Heart left ventricle (tissue), 16 donors: ENCODE results near the gene OR2D2. TPM values are rescaled to one million over a fixed set of nuclear protein-coding genes. Genes with fewer than 3 reads are reported as not detected.

Experiments
- ATAC-seq, 4 donors: fragments of 200-7000 bp; cut with Tn5 transposase; one replicate each; pipeline ENCODE4 v1.9.1; 2020 to 2022; ENCODE audit warnings: moderate library complexity in 4 of 4, mild to moderate bottlenecking in 3 of 4, moderate number of reproducible peaks in 1 of 4
- DNase-seq, 5 donors: peaks; one replicate each; pipeline ENCODE4 v3.0.0-alpha.2; 2020
- H3K27ac ChIP-seq, 12 donors: fragments of 200-600 bp; sonication (generic) in 4 of 12; one replicate each; pipeline versions ENCODE4 v1.5.0 to v1.8.0; 2016 to 2022; ENCODE audit warnings: mild to moderate bottlenecking in 2 of 12
- H3K27me3 ChIP-seq, 9 donors: fragments of 200-600 bp; sonication (generic) in 2 of 9; one replicate each; pipeline versions ENCODE4 v1.5.1 to v1.8.0; 2016 to 2022; ENCODE audit warnings: mild to moderate bottlenecking in 3 of 9
- H3K36me3 ChIP-seq, 9 donors: fragments of 200-600 bp; sonication (generic) in 2 of 9; one replicate each; pipeline versions ENCODE4 v1.5.0 to v1.8.0; 2018 to 2022; ENCODE audit warnings: mild to moderate bottlenecking in 2 of 9
- H3K4me1 ChIP-seq, 12 donors: fragments of 200-600 bp; sonication (generic) in 4 of 12; one replicate each; pipeline versions ENCODE4 v1.5.0 to v1.8.0; 2016 to 2022; ENCODE audit warnings: mild to moderate bottlenecking in 3 of 12
- H3K4me3 ChIP-seq, 12 donors: fragments of 200-600 bp; sonication (generic) in 4 of 12; one replicate each; pipeline versions ENCODE4 v1.5.0 to v1.8.0; 2017 to 2022; ENCODE audit warnings: mild to moderate bottlenecking in 9 of 12, moderate library complexity in 4 of 12
- H3K9me3 ChIP-seq, 12 donors: fragments of 200-600 bp; sonication (generic) in 4 of 12; one replicate each; pipeline versions ENCODE4 v1.5.0 to v1.8.0; 2016 to 2022; ENCODE audit warnings: mild to moderate bottlenecking in 1 of 12
- CTCF ChIP-seq, 12 donors: fragments of 200-600 bp; sonication (generic) in 4 of 12; IDR thresholded peaks; one replicate each; pipeline versions ENCODE4 v1.5.0 to v1.8.0; 2018 to 2022; ENCODE audit warnings: antibody characterized with exemption in 12 of 12, mild to moderate bottlenecking in 5 of 12
- POLR2A ChIP-seq, 2 donors: fragments of 450-650 bp; IDR thresholded peaks; one replicate each; pipeline ENCODE4 v1.6.1; 2017; ENCODE audit warnings: antibody characterized with exemption in 2 of 2, mild to moderate bottlenecking in 2 of 2, moderate library complexity in 2 of 2
- WGBS, 4 donors: extraction: QIAGEN DNeasy Blood & Tissue Kit in 2 of 4; methylation state at CpG; one replicate each; pipeline versions ENCODE4 v1.1.5 to v1.1.7; 2013 to 2018; 5-methylcytosine and 5-hydroxymethylcytosine counted together
- intact Hi-C, 10 donors: fragments of 100-400 bp; cut with DNase I; formaldehyde crosslinking; loops; one replicate each; pipeline versions ENCODE4 v1.11.1 to v1.14.2; 2022
- polyA plus RNA-seq, 2 donors: library from polyadenylated mRNA; stranded (reverse); fragments of 200-250 nt; gene quantifications; one replicate each; pipeline ENCODE4 v1.2.3, GENCODE V29; 2013
- total RNA-seq, 9 donors: library from RNA; depleted of rRNA in 2 of 9; stranded (reverse); fragments of >200 nt in 2 of 9; fragmentation: NEBNext Ultra II Directional in 3 of 9; extraction: Animal tissue kit (Norgen Biotek cat#: 25700) in 3 of 9; gene quantifications; one replicate each; pipeline versions ENCODE4 v1.1.0 to v1.2.4, GENCODE V29; 2016 to 2023
- donor health status: ischemic (EF 13 %, LVEDD 7.1; RV severe dilation, severe dysfunction).
- donor health status: healthy with polysubstance abuse.
- donor health status: DM: no; HTN: yes; CAD: no.
- donor health status: DM: no; HTN: no; CAD: no.
- donor health status: ischemic (EF 25% LVEDD 6.9; RV normal size, moderate dysfunction).
- donor health status: ischemic (EF 25% LVEDD 5.7; RV mildly dilated, moderate dysfunction).
- donor health status: healthy.
- donor health status: DM: yes; HTN: yes; CAD: no.
- donor health status: ischemic (EF 35%, LVEDD 5.7; RV mildly dilated, moderate dysfunction).
- donor health status: nonischemic (EF 11% LVEDD 7.7; RV severe dilation, severe dysfunction).
- donor health status: DM: yes; HTN: yes; CAD: no.
- donor health status: PGD.
- donor health status: ischemic (EF 29% LVEDD 5.4; RV normal size, mild dysfunction).
- donor health status: nonischemic (EF 23%, LVEDD 6.1; RV moderate dilation, normal function).

The OR2D2 gene
- total and polyA plus RNA-seq, 11 donors, result not detected

- Histone ChIP-seq H3K4me1 (no peaks in the 10 kb centered on the region), H3K9me3 (peaks cover 0 to 9% (median 0%) of the 10 kb centered on the region in 12 donors), H3K27ac (no peak within 1 kb of the TSS), H3K36me3 (no peaks in the 10 kb centered on the region), H3K4me3 (no peak within 1 kb of the TSS), H3K27me3 (peaks cover 0 to 4% (median 0%) of the 10 kb centered on the region in 9 donors)
- WGBS, 4 donors, result 68 to 76% (median 73%) methylated on average over 3 of the region's 3 CpGs
- ATAC-seq (no peak), DNase-seq (no peak)
- no peak for TF ChIP-seq POLR2A (IDR thresholded peaks at IDR 0.05)
- TF ChIP-seq CTCF (IDR thresholded peaks at IDR 0.05), result no peak
- intact Hi-C loops, result no loop called here
These were observed 46.9 kb downstream of the OR2D2 start, which contains the start of gene OR10A5 for GRCh38 chr11:6845383-6845782. Gene OR10A5, plus strand, starts transcription at chr11:6845683. Its CDS starts 0 bp downstream, at chr11:6845683.

- peaks cover 0 to 9% (median 0%) of the 10 kb centered on the region in 12 donors for H3K9me3 ChIP-seq
- H3K36me3 ChIP-seq, result no peaks in the 10 kb centered on the region
- peaks cover 0 to 4% (median 0%) of the 10 kb centered on the region in 9 donors for H3K27me3 ChIP-seq
- ATAC-seq (no peak), DNase-seq (no peak)
- 85 to 92% (median 88%) methylated on average over 5 of the region's 5 CpGs for WGBS, 4 donors
- H3K4me3 ChIP-seq, result no peak overlapping the region
- TF ChIP-seq POLR2A (IDR thresholded peaks at IDR 0.05) (no peak), CTCF (IDR thresholded peaks at IDR 0.05) (no peak)
- no peaks in the 10 kb centered on the region for H3K4me1 ChIP-seq
- H3K27ac ChIP-seq, result no peak overlapping the region
- intact Hi-C loops, result no loop called here
These were observed 47.9 kb downstream of the OR2D2 start for GRCh38 chr11:6844356-6844755.

- Histone ChIP-seq H3K36me3 (no peaks in the 10 kb centered on the region), H3K9me3 (peaks cover 0 to 9% (median 0%) of the 10 kb centered on the region in 12 donors), H3K4me1 (no peaks in the 10 kb centered on the region), H3K4me3 (no peak overlapping the region), H3K27ac (no peak overlapping the region), H3K27me3 (peaks cover 0 to 4% (median 0%) of the 10 kb centered on the region in 9 donors)
- TF ChIP-seq CTCF (IDR thresholded peaks at IDR 0.05) (no peak), POLR2A (IDR thresholded peaks at IDR 0.05) (no peak)
- ATAC-seq (no peak), DNase-seq (no peak)
- WGBS, 4 donors, result 53 to 61% (median 58%) methylated on average over 2 of the region's 2 CpGs
- intact Hi-C loops, result no loop called here
These were observed 48.6 kb downstream of the OR2D2 start for GRCh38 chr11:6843670-6844069.

GRCh38 chr11:6841694-6842093 is 50.6 kb downstream of the OR2D2 start:
- H3K9me3 ChIP-seq, result peaks cover 0 to 9% (median 0%) of the 10 kb centered on the region in 12 donors
- no peak for ATAC-seq
- intact Hi-C loops, result no loop called here
- no peaks in the 10 kb centered on the region for H3K4me1 ChIP-seq
- TF ChIP-seq CTCF (IDR thresholded peaks at IDR 0.05) (no peak), POLR2A (IDR thresholded peaks at IDR 0.05) (no peak)
- no peaks in the 10 kb centered on the region for H3K36me3 ChIP-seq
- H3K27me3 ChIP-seq, result peaks cover 0 to 3% (median 0%) of the 10 kb centered on the region in 9 donors
- H3K4me3 ChIP-seq, result no peak overlapping the region
- no peak overlapping the region for H3K27ac ChIP-seq
- DNase-seq, result no peak

Other genes with a start within 250 kb of the OR2D2 start
- 10 to 100 TPM in 6 of 9 donors, 1 to 10 TPM in 3; 5.5 to 19.6 (median 11.4) TPM for gene DCHS1, start 236.7 kb downstream of the OR2D2 start, total RNA-seq
- 1 to 10 TPM; 3.6 to 6.6 TPM for gene DCHS1, start 236.7 kb downstream of the OR2D2 start, polyA plus RNA-seq
- gene MRPL17, start 209.2 kb downstream of the OR2D2 start, total RNA-seq, result 10 to 100 TPM; 31.0 to 58.0 (median 47.7) TPM
- 10 to 100 TPM; 56.8 to 70.9 TPM for gene MRPL17, start 209.2 kb downstream of the OR2D2 start, polyA plus RNA-seq
- not detected for gene OR2AG2, start 120.5 kb downstream of the OR2D2 start, total RNA-seq
- gene OR2AG2, start 120.5 kb downstream of the OR2D2 start, polyA plus RNA-seq, result under 1 TPM in 1 of 2 donors, not detected in 1; 0.01 TPM
- gene OR2AG1, start 109.5 kb downstream of the OR2D2 start, total RNA-seq, result not detected
- gene OR2AG1, start 109.5 kb downstream of the OR2D2 start, polyA plus RNA-seq, result not detected
- gene OR6A2, start 92.8 kb downstream of the OR2D2 start, total RNA-seq, result under 1 TPM in 1 of 9 donors, not detected in 8; 0.29 TPM
- gene OR6A2, start 92.8 kb downstream of the OR2D2 start, polyA plus RNA-seq, result not detected
- not detected for gene OR10A5, start 46.8 kb downstream of the OR2D2 start, total RNA-seq
- not detected for gene OR10A5, start 46.8 kb downstream of the OR2D2 start, polyA plus RNA-seq
- not detected for gene OR10A2, start 29.4 kb downstream of the OR2D2 start, total RNA-seq
- gene OR10A2, start 29.4 kb downstream of the OR2D2 start, polyA plus RNA-seq, result not detected
- gene OR10A4, start 15.9 kb downstream of the OR2D2 start, total RNA-seq, result not detected
- not detected for gene OR10A4, start 15.9 kb downstream of the OR2D2 start, polyA plus RNA-seq
- gene OR2D3, start 28.5 kb upstream of the OR2D2 start, total RNA-seq, result not detected
- gene OR2D3, start 28.5 kb upstream of the OR2D2 start, polyA plus RNA-seq, result not detected
- under 1 TPM in 6 of 9 donors, not detected in 3; 0.13 to 0.72 (median 0.23) TPM for gene ZNF215, start 33.9 kb upstream of the OR2D2 start, total RNA-seq
- under 1 TPM; 0.04 to 0.19 TPM for gene ZNF215, start 33.9 kb upstream of the OR2D2 start, polyA plus RNA-seq
- 1 to 10 TPM in 4 of 9 donors, under 1 TPM in 5; 0.69 to 2.0 (median 0.98) TPM for gene ZNF214, start 127.8 kb upstream of the OR2D2 start, total RNA-seq
- gene ZNF214, start 127.8 kb upstream of the OR2D2 start, polyA plus RNA-seq, result under 1 TPM; 0.23 to 0.91 TPM
- not detected for gene NLRP14, start 128.0 kb upstream of the OR2D2 start, total RNA-seq
- gene NLRP14, start 128.0 kb upstream of the OR2D2 start, polyA plus RNA-seq, result not detected
- gene RBMXL2, start 196.5 kb upstream of the OR2D2 start, total RNA-seq, result not detected
- gene RBMXL2, start 196.5 kb upstream of the OR2D2 start, polyA plus RNA-seq, result not detected